NCI-H524 treated with DMSO at 0.1 percent for 48 hours (cell line): ENCODE results near the gene CNTN4.

Source experiments
- DNase-seq: peaks from one replicate; lab custom pipeline; 2025; lab: John Stamatoyannopoulos, UW

CNTN4 gene

GRCh38 chr3:2268779-2269178, 170.1 kb downstream of the CNTN4 start:
- DNase-seq = no peak

DNA sequence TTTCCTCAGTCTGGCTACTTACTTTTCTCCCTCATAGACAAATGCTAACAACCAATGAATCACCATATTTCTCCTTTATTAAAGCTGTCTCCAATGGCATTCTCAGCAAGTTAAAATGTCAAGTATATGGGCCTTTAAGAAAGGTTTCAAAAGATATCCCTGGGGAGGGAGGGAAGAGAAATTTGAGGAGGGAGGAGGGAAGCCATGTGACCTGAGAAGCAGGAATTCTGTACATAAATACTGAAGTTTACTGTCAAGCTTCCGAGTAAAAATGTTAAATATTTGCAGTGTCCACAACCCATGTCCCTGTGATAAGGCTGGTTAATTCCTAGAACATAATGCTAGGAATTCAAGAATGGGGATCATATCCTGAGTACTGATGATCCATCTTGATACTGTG, 175.9 kb downstream of the CNTN4 start:
- no peak for DNase-seq

DNA sequence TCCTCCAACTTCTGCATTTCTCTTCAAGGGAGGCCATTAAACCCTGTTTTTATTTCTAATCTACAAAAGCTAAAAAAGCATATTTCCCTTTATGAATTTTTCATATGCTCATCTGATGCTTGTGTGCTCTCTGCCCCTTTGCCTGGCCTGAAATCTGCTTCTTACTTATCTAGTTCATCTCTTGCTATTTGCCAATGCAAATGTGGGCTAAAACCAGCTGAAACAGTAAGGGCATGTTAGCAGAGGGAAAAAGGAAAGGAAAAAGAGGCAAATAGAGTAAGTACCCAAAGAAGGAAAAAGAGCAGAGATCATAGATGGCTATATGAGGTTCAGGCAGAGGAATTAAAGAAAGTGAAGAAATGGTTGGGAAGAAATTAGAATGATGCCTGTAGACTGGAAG, 185.2 kb downstream of the CNTN4 start:
- DNase-seq = no peak

- DNase-seq = no peak
Observed at GRCh38 chr3:2300938-2301337, 202.3 kb downstream of the CNTN4 start.

GRCh38 chr3:2301361-2301760, 202.7 kb downstream of the CNTN4 start:
- DNase-seq = no peak

DNA sequence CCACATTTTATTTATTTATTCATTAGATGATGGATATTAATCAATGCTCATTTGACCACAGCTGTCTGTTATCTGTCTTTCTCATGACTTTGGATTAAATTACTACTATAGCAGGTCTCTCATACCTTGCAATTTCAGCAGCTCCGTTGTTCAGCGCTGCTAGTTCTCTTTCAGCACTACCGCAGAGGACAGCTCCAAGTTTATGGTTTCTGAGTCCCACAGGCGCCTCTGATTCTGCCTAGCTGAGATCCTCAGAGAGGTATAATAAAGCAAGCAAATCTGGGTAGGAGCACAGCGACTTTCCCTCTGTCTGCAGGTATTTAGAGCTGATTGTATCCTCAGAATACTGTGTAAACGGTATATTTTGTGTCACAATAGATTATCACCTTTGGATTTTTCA, 204.9 kb downstream of the CNTN4 start:
- DNase-seq = no peak

GRCh38 chr3:2311022-2311421, 212.4 kb downstream of the CNTN4 start:
- DNase-seq = no peak

DNA sequence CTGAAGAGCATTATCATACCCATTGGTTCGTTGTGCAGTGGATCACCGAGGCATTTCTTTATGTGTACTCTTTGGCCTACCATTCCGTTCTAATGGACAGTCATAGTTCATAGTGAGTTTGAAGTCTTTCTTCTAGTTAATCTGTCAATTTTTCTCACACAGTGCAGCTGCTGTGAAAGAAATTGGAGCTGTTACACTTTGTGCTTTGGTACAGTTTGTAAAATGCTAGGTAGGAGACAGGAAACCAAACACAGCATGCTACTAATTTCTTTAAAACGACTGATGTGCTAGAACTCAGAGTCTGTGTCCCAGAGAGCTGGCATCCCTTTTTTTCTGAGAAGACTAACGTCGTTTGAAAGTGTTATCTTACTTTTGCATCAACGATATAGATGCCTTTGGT, 218.9 kb downstream of the CNTN4 start:
- DNase-seq = no peak

GRCh38 chr3:2334921-2335320, 236.3 kb downstream of the CNTN4 start:
- DNase-seq = no peak

DNA sequence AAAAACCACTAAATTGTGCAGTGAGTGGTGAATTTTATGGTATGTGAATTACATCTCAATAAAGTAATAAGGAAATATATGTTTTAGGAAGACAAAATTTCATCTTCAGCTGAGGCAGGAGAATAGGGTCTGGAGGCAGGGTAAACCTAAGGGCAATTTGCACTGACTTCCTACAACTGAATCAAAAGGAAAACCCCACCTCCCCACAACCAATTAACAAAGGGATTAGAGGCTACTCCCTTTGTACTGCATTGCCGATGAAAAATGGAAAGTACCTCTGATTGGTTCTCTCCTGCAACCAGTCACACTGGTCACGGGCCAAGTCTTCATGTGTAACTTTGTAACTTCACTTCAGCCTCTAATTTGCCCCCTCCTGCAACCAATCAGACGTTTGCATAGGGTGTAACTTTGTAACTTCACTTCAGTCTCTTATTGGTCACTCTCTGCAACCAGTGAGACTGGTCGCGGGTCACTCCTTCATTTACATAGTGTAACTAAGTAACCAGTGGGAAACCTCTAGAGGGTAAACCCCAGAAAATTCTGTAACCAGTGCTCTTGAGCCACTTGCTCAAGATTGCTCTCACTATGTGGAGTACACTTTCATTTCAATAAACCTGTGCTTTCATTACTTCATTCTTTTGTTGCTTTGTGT, 244.5 kb downstream of the CNTN4 start:
- no peak for DNase-seq

- no peak for DNase-seq
Observed at GRCh38 chr3:2352134-2352762, 253.6 kb downstream of the CNTN4 start.

DNA sequence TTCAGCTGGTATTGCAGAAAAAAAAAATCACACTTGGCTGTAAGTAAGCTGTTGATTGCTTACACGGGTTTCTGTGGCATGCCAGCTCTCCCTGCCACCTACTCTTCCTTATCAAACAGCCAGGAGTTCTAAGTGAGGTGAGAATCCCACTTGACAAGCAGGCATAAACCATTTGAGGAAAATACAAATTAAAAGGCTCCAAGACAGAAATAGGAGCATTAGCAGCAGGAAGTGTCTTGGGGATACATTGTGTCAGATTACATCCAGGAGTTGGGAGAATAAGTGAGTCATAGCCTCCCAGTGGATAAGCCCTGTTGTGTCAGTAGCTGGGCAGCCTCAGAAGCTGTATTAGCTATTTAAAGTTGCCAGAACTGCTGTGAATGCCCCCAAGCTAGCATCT, 256.0 kb downstream of the CNTN4 start:
- DNase-seq = no peak

DNA sequence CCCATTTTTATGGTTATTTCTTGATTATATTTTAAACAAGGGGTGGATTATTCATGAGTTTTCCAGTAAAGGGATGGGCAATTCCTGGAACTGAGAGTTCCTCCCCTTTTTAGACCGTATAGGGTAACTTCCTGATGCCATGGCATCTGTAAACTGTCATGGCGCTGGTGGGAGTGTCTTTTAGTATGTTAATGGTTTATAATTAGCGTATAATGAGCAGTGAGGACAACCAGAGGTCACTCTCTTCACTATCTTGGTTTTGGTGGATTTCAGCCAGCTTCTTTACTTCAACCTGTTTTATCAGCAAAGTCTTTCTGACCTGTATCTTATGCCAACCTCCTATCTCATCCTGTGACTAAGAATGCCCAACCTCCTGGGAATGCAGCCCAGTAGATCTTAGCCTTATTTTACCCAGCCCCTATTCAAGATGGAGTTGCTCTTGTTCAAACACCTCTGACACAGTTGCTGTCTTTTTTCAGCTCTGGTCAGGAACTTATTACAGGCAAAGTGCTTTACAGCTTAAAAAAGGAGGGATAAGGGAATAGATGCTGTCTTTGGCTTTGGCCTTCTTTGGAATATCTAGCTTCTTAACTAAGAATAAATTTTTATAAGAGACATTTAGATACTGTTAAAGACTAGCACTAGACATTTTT, 257.8 kb downstream of the CNTN4 start:
- no peak for DNase-seq

GRCh38 chr3:2360815-2361214, 262.1 kb downstream of the CNTN4 start:
- DNase-seq = no peak

DNA sequence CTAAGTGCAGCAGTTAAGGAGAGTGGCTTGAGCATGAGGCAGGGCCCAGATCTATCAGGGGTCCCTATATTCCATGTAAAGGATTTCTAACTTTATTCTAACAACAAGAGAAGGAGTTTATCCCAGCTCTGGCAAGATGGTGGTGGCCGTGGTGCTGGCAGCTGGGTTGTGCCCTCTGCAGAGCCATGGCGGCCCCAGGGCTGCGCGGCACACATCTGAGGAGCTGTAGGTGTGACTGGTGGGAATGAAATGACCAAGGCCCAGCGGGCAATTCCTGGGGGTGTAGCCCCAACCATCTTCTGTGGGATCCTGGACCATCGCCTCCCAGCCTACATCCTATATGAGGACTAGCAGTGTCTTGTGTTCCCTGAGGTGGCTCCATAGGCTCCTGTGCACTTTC, 263.5 kb downstream of the CNTN4 start:
- no peak for DNase-seq

GRCh38 chr3:2363854-2364253, 265.2 kb downstream of the CNTN4 start:
- no peak for DNase-seq

DNA sequence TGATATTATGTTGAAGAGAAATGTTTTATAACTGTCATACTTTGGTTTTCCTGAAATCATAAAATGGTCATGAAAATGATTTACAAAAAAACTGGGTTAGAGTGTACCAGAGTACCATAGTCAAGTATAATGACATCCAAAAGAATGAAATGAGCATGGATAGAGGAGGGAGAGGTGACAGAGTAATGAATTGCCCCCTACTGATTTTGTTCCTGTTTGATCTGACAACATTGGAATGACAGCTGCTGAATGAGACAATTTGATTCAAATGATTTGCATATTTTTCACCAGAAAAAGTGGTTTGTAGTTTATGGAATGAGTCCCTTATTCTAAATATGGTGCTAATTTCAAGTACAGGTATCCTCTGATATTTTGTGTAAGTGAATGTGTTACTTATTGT, 271.7 kb downstream of the CNTN4 start:
- DNase-seq = no peak

DNA sequence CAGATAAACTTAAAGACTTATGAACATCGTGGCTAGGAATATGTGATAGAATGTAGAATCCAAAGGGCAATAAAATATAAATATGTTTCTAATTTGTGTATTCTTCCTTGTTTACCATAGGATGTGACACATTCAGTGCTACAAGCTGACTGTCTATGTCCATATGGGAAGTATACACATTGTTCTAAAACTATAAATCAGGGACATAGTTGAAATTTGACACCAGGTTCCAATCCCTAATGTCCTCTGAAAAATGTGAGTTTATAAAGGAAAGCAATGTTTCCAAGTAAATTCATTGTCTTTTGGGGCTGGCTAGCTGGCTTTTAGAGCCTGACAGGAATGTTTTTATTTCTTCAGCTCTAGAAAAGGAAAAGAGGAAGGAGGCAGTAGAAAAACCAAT, 273.6 kb downstream of the CNTN4 start:
- no peak for DNase-seq

- no peak for DNase-seq
Observed at GRCh38 chr3:2375376-2375775, 276.7 kb downstream of the CNTN4 start.

- no peak for DNase-seq
Observed at GRCh38 chr3:2377281-2377680, 278.6 kb downstream of the CNTN4 start.

GRCh38 chr3:2390926-2391532, 292.4 kb downstream of the CNTN4 start:
- DNase-seq = no peak

- no peak for DNase-seq
Observed at GRCh38 chr3:2391896-2392295, 293.2 kb downstream of the CNTN4 start.

DNA sequence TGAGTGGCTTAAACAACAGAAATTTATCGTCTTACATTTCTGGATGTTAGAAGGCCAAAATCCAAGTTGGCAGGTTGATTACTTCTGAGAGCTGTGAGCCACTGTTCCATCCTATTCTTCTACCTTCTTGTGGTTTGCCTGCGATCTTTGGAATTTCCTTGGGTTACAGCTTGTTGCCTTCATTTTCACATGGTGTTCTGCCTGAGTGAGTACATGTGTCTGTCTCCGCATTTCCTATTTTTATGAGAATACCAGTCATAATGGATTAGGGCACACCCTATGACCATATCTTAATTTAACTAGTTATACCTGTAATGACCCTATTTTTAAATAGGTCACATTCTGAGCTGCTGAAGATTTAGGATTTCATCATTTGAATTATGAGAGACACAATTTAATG, 294.3 kb downstream of the CNTN4 start:
- no peak for DNase-seq
